NCI-H146 treated with DMSO at 0.1 percent for 48 hours (cell line): ENCODE results near the gene CD40.

Source experiments
- DNase-seq: peaks from one replicate; lab custom pipeline; 2025; ENCODE audit not compliant: unreplicated experiment; lab: John Stamatoyannopoulos, UW

CD40 gene

GRCh38 chr20:46142124-46142523 lies 24.0 kb downstream of the CD40 start:
- DNase-seq: no peak

DNA sequence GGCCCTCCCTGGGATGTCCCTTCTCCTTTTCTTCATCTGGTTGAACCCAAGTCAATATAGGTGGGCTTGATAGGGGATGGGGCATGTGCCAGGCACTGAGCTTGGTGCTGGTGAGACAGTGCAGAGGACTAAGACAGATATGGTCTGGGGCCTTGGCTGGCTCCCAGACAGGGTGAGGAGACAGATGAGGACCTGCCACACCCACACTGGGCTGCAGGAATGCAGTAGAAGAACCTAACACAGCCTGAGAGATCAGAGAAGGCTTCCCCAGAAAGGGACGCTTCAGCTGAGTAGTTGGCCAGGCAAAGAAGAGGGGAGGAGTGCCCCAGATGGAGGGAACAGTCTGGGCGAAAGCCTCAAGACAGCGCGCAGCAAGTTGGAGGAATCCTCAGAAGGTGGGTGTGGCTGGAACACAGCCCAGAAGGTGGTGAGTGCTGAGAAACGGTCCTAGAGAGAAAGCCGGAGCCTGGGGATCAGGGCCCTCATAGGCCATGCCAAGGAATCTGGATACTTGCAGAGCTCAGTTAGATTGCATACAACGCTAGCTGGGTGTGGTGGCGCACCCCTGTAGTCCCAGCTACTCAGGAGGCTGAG lies 26.4 kb downstream of the CD40 start:
- no peak for DNase-seq

- peak; percentile 73 for DNase-seq
Observed at GRCh38 chr20:46145713-46146112, 27.6 kb downstream of the CD40 start.

- no peak for DNase-seq
Observed at GRCh38 chr20:46148313-46149208, 30.4 kb downstream of the CD40 start.

- DNase-seq: no peak
Observed at GRCh38 chr20:46150943-46151342, 32.8 kb downstream of the CD40 start.

GRCh38 chr20:46151936-46152335 lies 33.8 kb downstream of the CD40 start:
- DNase-seq: no peak

DNA sequence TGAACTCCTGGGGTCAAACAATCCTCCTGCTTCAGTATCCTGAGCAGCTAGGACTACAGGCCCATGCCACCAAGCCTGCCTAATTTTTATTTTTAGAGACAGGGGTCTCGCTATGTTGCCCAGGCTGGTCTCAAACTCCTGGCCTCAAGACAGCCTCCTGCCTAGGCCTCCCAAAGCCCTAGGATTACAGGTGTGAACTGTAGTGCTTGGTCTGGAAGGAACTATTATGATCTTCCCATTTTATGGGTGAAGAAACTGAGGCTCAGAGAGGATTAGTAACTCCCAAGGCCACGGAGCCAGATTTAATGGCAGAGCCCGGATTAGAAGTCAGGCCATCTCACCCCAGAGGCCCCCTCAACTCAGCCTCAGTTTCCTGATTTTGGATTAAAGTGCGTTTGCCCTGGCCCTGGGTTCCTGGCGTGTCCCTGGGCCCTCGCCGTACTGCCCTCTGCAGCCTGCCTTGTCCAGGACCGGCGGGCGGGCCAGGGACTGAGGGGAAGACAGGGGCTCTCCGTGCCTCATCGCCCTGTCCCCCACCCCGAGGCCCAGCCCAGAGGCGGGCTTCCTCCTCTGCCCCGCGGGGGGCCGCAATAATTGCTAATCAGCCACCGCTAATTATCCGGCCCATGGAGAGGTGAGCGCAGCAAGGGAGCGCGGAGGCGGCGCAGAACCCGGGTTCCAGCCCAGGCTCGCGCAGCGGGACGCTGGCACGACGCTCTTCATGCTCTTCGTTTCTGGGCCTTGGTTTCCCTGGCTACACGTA lies 34.9 kb downstream of the CD40 start:
- no peak for DNase-seq

DNA sequence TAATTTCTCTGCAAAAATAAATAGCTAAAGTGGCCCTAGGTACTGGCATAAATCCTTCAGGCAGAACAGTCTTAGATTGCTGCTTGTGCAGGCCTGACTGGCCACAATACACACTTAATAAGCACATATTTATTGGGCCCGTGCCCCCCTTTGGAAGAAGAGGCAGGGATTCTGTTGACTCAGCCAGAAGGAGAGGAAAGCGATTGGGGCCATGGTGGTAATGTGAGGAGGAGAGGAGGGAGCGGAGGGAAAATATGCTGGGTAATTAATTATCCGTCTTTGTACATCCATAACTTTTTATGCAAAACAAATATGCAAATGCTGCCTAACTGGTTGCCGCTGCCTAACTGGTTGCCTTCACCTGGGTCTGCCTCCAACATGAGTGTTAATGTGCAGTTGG lies 36.2 kb downstream of the CD40 start:
- no peak for DNase-seq

DNA sequence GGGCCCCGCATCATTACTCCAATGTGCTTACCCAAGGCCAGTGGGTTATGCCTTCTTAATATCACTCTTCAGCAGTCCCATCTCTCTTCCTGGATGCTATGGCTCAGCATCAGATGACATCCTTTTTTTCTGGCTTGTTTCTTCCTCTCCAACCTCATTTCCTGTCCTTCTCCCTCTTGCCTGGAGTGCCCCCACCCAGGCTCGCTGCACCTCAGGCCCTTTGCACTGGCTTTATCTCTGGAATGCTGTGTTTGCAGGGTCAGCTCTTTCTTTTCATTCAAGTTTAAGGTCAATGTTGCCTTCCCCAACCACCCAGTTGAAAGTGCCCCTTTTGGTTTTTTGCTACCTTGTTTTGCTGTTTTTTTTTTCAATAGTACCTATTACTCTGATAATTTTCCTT lies 36.7 kb downstream of the CD40 start:
- no peak for DNase-seq

- DNase-seq: no peak
Observed at GRCh38 chr20:46156065-46156464, 38.0 kb downstream of the CD40 start.

DNA sequence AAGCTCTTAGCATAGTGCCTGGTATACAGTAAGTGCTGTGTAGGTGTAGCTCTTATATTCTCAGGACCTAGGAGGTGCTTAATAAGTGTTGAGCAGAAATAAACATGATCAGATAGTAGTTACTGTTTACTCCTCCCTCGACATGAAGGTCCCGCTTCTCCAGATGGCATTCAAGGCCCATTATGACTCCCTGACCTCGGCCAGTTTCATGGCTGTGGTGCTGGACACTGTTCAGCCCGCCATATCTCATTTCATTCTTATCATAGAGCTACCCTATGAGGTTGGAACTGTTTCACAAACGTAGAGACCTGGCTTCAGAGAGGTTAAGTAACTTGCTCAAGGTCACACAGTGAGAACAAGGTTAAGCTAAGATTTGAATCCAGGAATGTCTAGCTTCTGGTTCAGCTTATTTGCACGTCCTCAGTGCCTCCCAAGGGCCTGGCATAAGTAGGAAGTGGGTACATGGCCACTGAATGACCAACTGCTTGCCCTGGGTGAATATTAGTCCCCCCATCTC lies 39.0 kb downstream of the CD40 start:
- DNase-seq: no peak

- DNase-seq: no peak
Observed at GRCh38 chr20:46157625-46158024, 39.5 kb downstream of the CD40 start.

- no peak for DNase-seq
Observed at GRCh38 chr20:46158476-46158987, 40.4 kb downstream of the CD40 start.

DNA sequence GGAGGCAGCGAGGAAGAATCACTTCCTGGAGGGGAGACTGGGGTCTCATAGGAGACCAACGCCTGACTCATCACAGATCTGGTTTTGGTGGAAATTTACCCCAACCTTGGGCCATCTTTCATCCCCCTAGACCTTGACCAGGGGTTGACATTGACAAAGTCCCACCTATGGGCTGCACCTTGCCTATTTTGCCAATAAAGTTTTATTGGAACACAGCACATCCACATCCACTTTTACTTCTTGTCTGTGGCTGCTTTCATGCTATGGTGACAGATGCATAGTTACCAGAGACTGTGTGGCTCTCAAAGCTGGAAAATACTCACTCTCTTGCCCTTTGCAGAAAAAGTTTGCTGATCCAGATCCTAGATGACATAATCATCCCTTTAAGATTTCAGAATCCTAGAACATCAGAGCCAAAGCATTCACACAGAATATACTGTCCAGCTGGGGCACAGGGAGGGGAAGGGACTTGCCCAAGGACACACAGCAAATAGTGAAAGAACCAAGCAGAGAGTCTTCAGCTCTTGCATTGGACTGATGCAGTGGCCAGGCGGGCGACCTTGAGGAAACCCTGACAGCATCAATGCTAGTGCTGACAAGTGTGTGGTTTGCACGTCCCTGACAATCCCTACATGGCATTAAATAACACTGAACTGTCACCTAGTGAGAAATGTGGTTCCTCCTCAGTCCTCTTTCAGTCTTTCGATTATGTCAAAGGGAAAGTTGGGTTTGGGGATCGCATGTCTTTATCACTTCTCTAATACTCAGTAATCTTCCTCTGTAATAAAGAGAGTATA lies 41.2 kb downstream of the CD40 start:
- no peak for DNase-seq

DNA sequence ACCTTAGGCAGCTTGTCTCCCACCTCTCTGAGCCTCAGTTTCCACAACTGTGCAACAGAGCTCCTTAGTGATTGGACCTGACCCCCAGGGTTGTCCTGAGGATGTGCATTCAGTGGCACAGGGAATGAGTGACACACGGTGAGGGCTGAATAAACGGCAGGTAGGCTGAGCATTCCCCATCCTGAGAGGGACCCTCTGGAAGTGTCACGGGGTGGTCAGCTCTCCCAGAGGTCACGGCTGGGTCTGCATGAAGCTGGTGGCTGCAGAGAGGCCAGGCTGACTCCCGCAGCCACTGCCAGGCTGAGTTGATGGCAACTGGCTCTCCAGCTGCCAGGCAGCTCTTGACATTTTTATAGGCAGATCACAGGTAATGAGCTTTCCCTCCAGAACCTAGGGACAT lies 42.5 kb downstream of the CD40 start:
- no peak for DNase-seq

GRCh38 chr20:46161921-46162320 lies 43.8 kb downstream of the CD40 start:
- no peak for DNase-seq

GRCh38 chr20:46164254-46164653 lies 46.1 kb downstream of the CD40 start:
- no peak for DNase-seq

GRCh38 chr20:46167080-46167479 lies 49.0 kb downstream of the CD40 start:
- DNase-seq: no peak

DNA sequence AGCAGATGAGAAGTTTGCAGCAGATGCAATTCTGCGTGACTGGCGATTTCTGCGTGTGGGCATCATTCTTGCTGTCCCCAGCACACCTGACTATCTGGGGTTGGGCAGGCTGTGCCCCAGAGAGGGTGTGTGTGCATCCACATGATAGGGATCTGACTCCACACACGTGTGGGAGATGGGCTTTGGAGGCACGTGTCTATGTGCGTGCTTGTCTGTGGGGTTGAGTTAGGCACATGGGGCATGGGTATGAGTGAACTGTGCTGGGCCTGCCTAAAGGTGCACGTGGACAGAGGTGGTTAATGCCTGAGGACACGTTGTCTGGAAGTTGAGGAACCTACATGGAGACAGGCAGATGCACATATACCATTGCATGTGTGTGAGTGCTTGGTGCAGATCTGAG lies 50.3 kb downstream of the CD40 start:
- no peak for DNase-seq

DNA sequence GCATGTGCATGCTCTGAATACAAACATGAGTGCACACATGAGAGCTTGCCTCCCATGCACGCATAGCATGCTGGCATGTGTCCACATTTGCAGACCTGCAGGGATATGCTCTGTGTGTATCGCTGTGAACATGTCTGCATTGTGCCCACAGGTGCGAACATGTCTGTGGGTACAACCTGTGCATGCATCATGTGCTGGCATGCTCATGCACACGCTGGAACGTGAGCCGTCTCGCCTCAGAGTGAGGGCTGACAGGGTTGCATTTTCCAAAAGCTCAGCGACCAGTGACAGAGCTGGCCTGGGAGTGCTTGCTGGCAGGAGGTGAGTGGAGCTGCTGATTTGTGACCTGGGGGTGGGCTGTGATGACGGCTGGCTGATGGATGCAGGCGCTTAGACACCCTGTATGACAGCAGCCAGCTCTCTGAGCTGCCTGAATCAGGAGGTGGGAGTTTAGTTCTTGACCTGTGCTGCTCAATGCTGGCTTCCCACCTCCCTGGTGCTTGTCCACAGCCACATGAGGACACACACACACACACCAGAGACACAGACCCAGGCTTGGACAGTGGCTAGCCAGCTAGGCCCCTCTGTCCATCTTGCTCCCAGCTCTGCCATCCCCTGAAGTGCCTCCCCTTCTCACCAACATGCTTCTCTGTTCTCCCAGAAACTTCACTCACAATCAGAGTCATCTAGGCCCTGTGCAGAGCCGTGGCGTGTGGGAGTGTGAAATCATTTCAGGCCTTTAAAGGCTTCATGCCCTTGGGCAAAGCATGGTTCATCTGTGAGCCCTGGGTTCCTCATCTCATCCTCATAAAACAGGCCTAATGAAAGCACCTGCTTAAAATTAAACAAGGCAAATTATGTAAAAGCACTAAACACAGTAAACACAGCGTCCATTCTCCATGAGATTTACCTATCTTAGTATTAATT lies 51.4 kb downstream of the CD40 start:
- DNase-seq: no peak
